Measurements from ENCODE around the gene DLGAP4. TPM values are rescaled to one million over a fixed set of nuclear protein-coding genes. Genes with fewer than 3 reads are reported as not detected.

Gene DLGAP4
- total RNA-seq, 4 donors from 2014 or later = 33.5 to 159 (median 56.6) TPM

DNA sequence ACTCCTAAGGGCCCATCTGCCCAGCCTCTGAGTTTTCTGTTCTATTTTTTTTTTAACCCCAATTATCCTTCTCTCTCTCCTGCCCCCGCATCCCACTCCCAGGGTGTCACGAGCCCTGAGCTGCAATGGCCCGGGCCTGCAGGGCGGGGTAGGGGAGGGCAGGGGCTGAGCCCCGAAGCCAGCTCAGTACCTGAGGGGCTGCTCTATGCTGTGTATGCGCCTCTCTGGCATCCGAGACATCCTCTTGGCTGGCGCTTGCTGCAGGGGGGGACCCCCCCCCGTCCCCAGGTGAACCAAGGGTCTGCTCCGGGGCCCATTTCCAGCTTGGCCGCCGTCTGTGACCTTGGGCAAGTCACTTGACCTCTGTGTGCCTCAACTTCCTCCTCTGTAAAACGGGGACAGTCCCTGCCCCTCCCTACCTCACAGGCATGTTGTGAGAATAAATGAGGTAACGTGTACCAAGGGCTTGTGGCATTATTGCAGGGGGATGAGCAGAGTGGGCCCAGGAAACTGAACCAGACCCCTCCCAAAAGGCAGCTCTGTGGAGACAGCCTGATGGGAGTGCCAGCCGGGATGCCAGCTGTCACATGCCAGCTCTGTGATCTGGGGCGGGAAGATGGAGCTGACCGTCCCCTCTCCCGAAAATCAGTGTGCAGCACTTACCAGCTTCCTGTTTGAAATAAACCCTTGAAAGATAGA, 222.2 kb downstream of the DLGAP4 start:
- no peaks in the 10 kb centered on the region for H3K27me3 ChIP-seq
- H3K9me3 ChIP-seq = no peaks in the 10 kb centered on the region
- no peak overlapping the region for H3K4me3 ChIP-seq
- in situ Hi-C loops (cut with MboI; ENCODE audit: low pct_ligation_motif_present in 1 of 4, low pct_unique_long_range_greater_than_20kb in 1 of 4, low sequenced_read_pairs in 3 of 4) = no loop called here
- intact Hi-C loops (cut with DNase I; ENCODE audit: low total_unique reads) = no loop called here
- peaks cover 0 to 4% (median 0%) of the 10 kb centered on the region in 4 donors for H3K4me1 ChIP-seq
- H3K27ac ChIP-seq = peak overlapping the region in 2 of 4 donors; percentile 57 to 82
- peaks cover 0 to 28% (median 15%) of the 10 kb centered on the region in 4 donors for H3K36me3 ChIP-seq
- WGBS, 2 donors (ENCODE audit: low coverage in 1 of 2) = 80% methylated on average over 17 of the region's 18 CpGs; no CpG with 5 or more reads in 1 of the 2 donors
- DNase-seq = no peak
- TF ChIP-seq POLR2A (IDR thresholded peaks at IDR 0.05) (no peak), EP300 (IDR thresholded peaks at IDR 0.05; ENCODE audit: low read depth) (no peak), POLR2AphosphoS5 (IDR thresholded peaks at IDR 0.05) (no peak)
- TF ChIP-seq, protein P1, sequence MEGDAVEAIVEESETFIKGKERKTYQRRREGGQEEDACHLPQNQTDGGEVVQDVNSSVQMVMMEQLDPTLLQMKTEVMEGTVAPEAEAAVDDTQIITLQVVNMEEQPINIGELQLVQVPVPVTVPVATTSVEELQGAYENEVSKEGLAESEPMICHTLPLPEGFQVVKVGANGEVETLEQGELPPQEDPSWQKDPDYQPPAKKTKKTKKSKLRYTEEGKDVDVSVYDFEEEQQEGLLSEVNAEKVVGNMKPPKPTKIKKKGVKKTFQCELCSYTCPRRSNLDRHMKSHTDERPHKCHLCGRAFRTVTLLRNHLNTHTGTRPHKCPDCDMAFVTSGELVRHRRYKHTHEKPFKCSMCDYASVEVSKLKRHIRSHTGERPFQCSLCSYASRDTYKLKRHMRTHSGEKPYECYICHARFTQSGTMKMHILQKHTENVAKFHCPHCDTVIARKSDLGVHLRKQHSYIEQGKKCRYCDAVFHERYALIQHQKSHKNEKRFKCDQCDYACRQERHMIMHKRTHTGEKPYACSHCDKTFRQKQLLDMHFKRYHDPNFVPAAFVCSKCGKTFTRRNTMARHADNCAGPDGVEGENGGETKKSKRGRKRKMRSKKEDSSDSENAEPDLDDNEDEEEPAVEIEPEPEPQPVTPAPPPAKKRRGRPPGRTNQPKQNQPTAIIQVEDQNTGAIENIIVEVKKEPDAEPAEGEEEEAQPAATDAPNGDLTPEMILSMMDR (IDR thresholded peaks at IDR 0.05) = no peak

DNA sequence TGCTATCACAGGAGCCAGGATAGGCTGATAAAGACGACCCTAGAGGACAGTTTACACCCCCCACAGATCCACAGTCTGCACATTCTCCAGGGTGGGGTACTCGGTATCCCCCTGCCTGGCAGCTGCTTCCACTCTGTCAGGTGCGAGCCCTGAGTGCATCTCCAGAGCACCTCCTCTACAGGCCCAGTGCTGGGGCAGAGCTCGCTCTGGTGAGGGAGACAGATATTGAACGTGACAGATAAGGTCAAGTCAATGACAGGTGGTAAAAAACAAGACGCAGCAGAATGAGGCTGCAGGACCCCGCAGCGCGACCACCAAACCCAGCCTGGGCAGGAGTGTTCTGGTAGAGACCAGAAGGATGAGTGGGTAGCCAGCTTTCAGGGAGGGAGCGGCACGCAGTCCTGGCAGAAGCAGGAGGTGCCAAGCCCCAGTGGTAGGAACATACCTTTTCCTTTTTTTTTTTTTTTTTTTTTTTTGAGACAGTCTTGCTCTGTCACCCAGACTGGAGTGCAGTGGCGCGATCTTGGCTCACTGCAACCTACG, 222.8 kb downstream of the DLGAP4 start:
- Histone ChIP-seq H3K36me3 (peaks cover 0 to 28% (median 13%) of the 10 kb centered on the region in 4 donors), H3K27ac (peak overlapping the region in 1 of 4 donors; percentile 82), H3K27me3 (no peaks in the 10 kb centered on the region), H3K4me3 (no peak overlapping the region), H3K4me1 (peaks cover 0 to 4% (median 0%) of the 10 kb centered on the region in 4 donors), H3K9me3 (no peaks in the 10 kb centered on the region)
- in situ Hi-C loops (cut with MboI; ENCODE audit: low pct_ligation_motif_present in 1 of 4, low pct_unique_long_range_greater_than_20kb in 1 of 4, low sequenced_read_pairs in 3 of 4) = no loop called here
- TF ChIP-seq EP300 (IDR thresholded peaks at IDR 0.05; ENCODE audit: low read depth) = no peak
- TF ChIP-seq POLR2AphosphoS5 (IDR thresholded peaks at IDR 0.05) = no peak
- TF ChIP-seq, protein P1 (IDR thresholded peaks at IDR 0.05) = no peak
- TF ChIP-seq POLR2A (IDR thresholded peaks at IDR 0.05) = no peak
- 88% methylated on average over 14 of the region's 14 CpGs; no CpG with 5 or more reads in 1 of the 2 donors for WGBS, 2 donors (ENCODE audit: low coverage in 1 of 2)
- no peak for DNase-seq
- intact Hi-C loops (cut with DNase I; ENCODE audit: low total_unique reads) = no loop called here

DNA sequence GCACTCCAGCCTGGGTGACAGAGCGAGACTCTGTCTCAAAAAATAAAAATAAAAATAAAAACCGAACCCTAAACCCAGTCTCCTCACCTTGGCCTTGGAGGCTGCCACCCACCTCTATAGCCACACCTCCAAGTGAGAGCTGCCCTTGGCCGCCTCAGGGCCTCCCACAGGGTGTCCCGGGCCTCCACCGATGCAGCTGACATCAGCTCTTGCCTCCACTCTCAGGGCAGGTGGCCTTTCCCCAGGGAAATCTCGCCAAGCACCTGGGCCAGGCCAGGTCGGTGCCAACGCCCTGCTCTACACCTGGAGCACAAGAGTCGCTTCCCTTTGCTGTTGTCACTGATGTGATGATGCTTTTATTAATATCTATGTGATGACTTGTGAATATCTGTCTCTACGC, 226.2 kb downstream of the DLGAP4 start:
- no peak overlapping the region for H3K4me3 ChIP-seq
- TF ChIP-seq POLR2A (IDR thresholded peaks at IDR 0.05) (no peak), POLR2AphosphoS5 (IDR thresholded peaks at IDR 0.05) (no peak), EP300 (IDR thresholded peaks at IDR 0.05; ENCODE audit: low read depth) (no peak)
- TF ChIP-seq, protein P1 (IDR thresholded peaks at IDR 0.05) = no peak
- no peaks in the 10 kb centered on the region for H3K27me3 ChIP-seq
- DNase-seq = no peak
- H3K27ac ChIP-seq = no peak overlapping the region
- H3K9me3 ChIP-seq = no peaks in the 10 kb centered on the region
- intact Hi-C loops (cut with DNase I; ENCODE audit: low total_unique reads) (no loop called here), in situ Hi-C loops (cut with MboI; ENCODE audit: low pct_ligation_motif_present in 1 of 4, low pct_unique_long_range_greater_than_20kb in 1 of 4, low sequenced_read_pairs in 3 of 4) (no loop called here)
- 61% methylated on average over 10 of the region's 10 CpGs; no CpG with 5 or more reads in 1 of the 2 donors for WGBS, 2 donors (ENCODE audit: low coverage in 1 of 2)
- H3K36me3 ChIP-seq = peaks cover 0 to 5% (median under 1%) of the 10 kb centered on the region in 4 donors
- H3K4me1 ChIP-seq = no peaks in the 10 kb centered on the region

DNA sequence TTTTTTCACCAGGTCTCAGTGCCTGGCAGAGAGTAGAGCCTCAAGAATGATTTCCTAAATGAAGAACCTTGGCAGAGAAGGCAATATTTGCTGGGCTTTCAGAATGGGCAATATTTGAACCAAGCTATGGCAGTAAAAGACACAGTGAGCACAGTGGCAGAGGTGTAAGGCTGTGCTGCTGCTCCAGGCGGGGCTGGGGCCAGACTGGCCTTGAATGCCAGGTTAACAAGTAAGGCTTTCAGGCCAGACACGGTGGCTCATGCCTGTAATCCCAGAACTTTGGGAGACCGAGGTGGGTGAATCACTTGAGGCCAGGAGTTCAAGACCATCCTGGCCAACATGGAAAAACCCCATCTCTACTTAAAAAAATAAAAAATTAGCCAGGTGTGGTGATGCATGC, 226.7 kb downstream of the DLGAP4 start:
- Histone ChIP-seq H3K9me3 (no peaks in the 10 kb centered on the region), H3K27ac (no peak overlapping the region), H3K36me3 (peaks cover 0 to 2% (median 0%) of the 10 kb centered on the region in 4 donors), H3K27me3 (no peaks in the 10 kb centered on the region), H3K4me1 (no peaks in the 10 kb centered on the region), H3K4me3 (no peak overlapping the region)
- intact Hi-C loops (cut with DNase I; ENCODE audit: low total_unique reads) (no loop called here), in situ Hi-C loops (cut with MboI; ENCODE audit: low pct_ligation_motif_present in 1 of 4, low pct_unique_long_range_greater_than_20kb in 1 of 4, low sequenced_read_pairs in 3 of 4) (no loop called here)
- TF ChIP-seq EP300 (IDR thresholded peaks at IDR 0.05; ENCODE audit: low read depth) (no peak), POLR2A (IDR thresholded peaks at IDR 0.05) (no peak), POLR2AphosphoS5 (IDR thresholded peaks at IDR 0.05) (no peak)
- TF ChIP-seq, protein P1 (IDR thresholded peaks at IDR 0.05) = no peak
- DNase-seq = no peak
- 70 to 75% methylated on average over 2 to 3 of the region's 3 CpGs for WGBS, 2 donors (ENCODE audit: low coverage in 1 of 2)
